SU-DHL-6 (cell line): ENCODE measurements around the gene TMPO.
"Not testable (repeated sequence)": the region's sequence is repeated elsewhere in the genome, so short reads cannot be mapped to it uniquely, and the experiment has no call there.

Source experiments
- H2AFZ ChIP-seq: fragments of 200-600 bp; sonication (generic); 2 replicates; pipeline ENCODE4 v1.6.1; 2014; ENCODE audit warnings: low read depth, mild to moderate bottlenecking, moderate library complexity, mixed read lengths, antibody characterized with exemption, low read length; ENCODE audit not compliant: severe bottlenecking
- H3F3A ChIP-seq: fragments of 200-600 bp; shearing (Covaris generic); 2 replicates; pipeline ENCODE4 v1.6.0; 2016; ENCODE audit warnings: antibody characterized with exemption, mild to moderate bottlenecking; ENCODE audit not compliant: insufficient read depth
- H3K27ac ChIP-seq: fragments of 200-600 bp; sonication (generic); 2 replicates; pipeline ENCODE4 v1.5.1; 2016; ENCODE audit warnings: low read depth, mild to moderate bottlenecking, low read length, moderate library complexity, mixed read lengths
- H3K27me3 ChIP-seq: fragments of 200-600 bp; sonication (generic), shearing (Covaris generic); 2 replicates; pipeline ENCODE4 v1.6.0; 2014; ENCODE audit warnings: mild to moderate bottlenecking, low read length
- H3K36me3 ChIP-seq: fragments of 200-600 bp; sonication (generic); 2 replicates; pipeline ENCODE4 v1.6.1; 2014; ENCODE audit warnings: mild to moderate bottlenecking, low read length, mixed read lengths
- H3K4me2 ChIP-seq: fragments of 300-600, 200-600 bp; shearing (Covaris generic), sonication (generic); 2 replicates; pipeline ENCODE4 v1.6.0; 2014; ENCODE audit warnings: low read length, low read depth, mild to moderate bottlenecking; ENCODE audit not compliant: poor library complexity, severe bottlenecking
- H3K4me3 ChIP-seq: fragments of 200-600 bp; sonication (generic); 2 replicates; pipeline ENCODE4 v1.5.1; 2014; ENCODE audit warnings: antibody characterized with exemption, low read length, mild to moderate bottlenecking, mixed read lengths; ENCODE audit not compliant: insufficient read depth, poor library complexity, severe bottlenecking
- H3K79me2 ChIP-seq: fragments of 200-600 bp; sonication (generic); 2 replicates; pipeline ENCODE4 v1.6.1; 2014; ENCODE audit warnings: mild to moderate bottlenecking, low read length, moderate library complexity; ENCODE audit not compliant: insufficient read depth
- H3K9ac ChIP-seq: fragments of 200-600 bp; sonication (generic); 2 replicates; pipeline ENCODE4 v1.7.0; 2014; ENCODE audit warnings: mild to moderate bottlenecking, low read length
- H3K9me2 ChIP-seq: fragments of 200-600 bp; sonication (generic); replicated peaks from 2 replicates; pipeline ENCODE4 v1.6.1; 2014; ENCODE audit warnings: low read length; ENCODE audit not compliant: insufficient read depth
- H3K9me3 ChIP-seq: fragments of 200-600 bp; sonication (generic); 2 replicates; pipeline ENCODE4 v1.6.1; 2014; ENCODE audit warnings: low read length, mixed read lengths; ENCODE audit not compliant: insufficient read depth
- H4K20me1 ChIP-seq: fragments of 200-600 bp; sonication (generic); 2 replicates; pipeline ENCODE4 v1.6.1; 2014; ENCODE audit warnings: low read depth, mild to moderate bottlenecking, antibody characterized with exemption, low read length, moderate library complexity, mixed read lengths
- EZH2phosphoT487 ChIP-seq: fragments of 200-600 bp; sonication (generic), shearing (Covaris generic); conservative IDR thresholded peaks from 2 replicates; pipeline ENCODE4 v1.6.1; 2018; ENCODE audit warnings: mild to moderate bottlenecking, antibody characterized with exemption, low read length, moderate library complexity, mixed read lengths
- TF ChIP-seq, protein P1 (sequence below): fragments of 200-600 bp; sonication (generic); IDR thresholded peaks from one replicate; pipeline ENCODE4 v1.5.1; 2017; ENCODE audit warnings: antibody characterized with exemption, mild to moderate bottlenecking, low read length, moderate library complexity; ENCODE audit not compliant: insufficient read depth, poor library complexity, severe bottlenecking

Gene TMPO

DNA sequence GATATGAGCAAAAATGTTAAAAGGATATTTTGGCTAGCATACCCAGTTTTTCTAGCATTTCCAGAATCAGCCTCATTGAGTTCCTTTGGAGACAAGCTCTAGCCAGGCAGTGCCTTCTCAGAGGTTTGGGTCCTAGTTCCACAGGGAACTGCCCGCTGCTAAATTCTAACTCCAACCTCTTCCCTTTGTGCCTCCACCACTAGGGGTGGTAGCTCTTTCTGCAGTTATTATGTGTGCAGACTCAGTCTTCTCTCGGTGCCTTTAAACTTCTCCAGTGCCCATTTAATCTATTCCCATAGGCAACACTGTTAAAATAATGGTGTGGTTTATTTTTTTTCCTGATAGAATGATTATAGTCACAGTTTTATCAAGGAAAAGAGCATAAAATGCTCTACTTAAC is 56.6 kb downstream of the TMPO start:
- H4K20me1 ChIP-seq, result no peaks in the 10 kb centered on the region
- no peak overlapping the region for H2AFZ ChIP-seq
- H3K9ac ChIP-seq, result no peak overlapping the region
- no peaks in the 10 kb centered on the region for H3K36me3 ChIP-seq
- no peaks in the 10 kb centered on the region for H3K27me3 ChIP-seq
- no peak overlapping the region for H3K27ac ChIP-seq
- no peak overlapping the region for H3K4me3 ChIP-seq
- no peak overlapping the region for H3K4me2 ChIP-seq
- TF ChIP-seq EZH2phosphoT487, result no peak
- TF ChIP-seq, protein P1, sequence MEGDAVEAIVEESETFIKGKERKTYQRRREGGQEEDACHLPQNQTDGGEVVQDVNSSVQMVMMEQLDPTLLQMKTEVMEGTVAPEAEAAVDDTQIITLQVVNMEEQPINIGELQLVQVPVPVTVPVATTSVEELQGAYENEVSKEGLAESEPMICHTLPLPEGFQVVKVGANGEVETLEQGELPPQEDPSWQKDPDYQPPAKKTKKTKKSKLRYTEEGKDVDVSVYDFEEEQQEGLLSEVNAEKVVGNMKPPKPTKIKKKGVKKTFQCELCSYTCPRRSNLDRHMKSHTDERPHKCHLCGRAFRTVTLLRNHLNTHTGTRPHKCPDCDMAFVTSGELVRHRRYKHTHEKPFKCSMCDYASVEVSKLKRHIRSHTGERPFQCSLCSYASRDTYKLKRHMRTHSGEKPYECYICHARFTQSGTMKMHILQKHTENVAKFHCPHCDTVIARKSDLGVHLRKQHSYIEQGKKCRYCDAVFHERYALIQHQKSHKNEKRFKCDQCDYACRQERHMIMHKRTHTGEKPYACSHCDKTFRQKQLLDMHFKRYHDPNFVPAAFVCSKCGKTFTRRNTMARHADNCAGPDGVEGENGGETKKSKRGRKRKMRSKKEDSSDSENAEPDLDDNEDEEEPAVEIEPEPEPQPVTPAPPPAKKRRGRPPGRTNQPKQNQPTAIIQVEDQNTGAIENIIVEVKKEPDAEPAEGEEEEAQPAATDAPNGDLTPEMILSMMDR, result peak; percentile 18
- H3K9me3 ChIP-seq, result no peaks in the 10 kb centered on the region
- no peaks in the 10 kb centered on the region for H3K79me2 ChIP-seq
- no peaks in the 10 kb centered on the region for H3F3A ChIP-seq
- no peaks in the 10 kb centered on the region for H3K9me2 ChIP-seq

DNA sequence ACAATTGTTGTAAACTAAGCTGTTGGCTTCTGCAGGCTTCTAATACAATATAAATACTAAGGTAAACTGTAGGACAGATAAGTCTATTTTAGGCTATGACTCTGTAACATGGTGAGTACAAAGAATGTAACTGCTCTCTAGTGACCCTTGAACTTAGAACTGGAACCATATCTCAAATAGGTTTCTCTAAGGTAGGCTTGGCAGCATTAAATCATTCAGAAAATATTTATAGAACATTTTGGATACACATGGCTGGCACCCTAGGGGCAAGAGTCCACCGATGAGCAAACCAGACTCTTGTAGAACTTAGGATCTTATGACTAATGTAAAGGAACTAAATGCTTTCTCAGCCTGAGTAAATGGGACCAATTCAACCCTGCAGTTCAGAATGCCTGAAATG is 58.7 kb downstream of the TMPO start:
- H3K9ac ChIP-seq, result no peak overlapping the region

DNA sequence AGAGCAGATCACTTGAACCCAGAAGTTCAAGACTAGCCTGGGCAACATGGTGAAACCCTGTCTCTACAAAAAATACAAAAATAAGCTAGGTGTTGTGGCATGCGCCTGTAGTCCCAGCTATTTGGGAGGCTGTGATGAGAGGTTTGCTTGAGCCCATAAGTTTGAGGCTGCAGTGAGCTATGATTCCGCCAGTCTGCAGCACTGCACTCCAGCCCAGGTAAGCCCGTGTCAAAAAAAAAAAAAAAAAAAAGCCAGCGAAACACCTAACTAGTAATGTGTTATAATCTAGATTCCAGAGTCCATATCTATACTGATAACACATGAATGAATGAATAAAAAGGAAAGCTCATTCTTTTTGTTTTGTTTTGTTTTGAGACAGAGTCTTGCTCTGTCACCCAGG is 59.6 kb downstream of the TMPO start:
- H3K9me3 ChIP-seq, result no peaks in the 10 kb centered on the region
- TF ChIP-seq, protein P1, result no peak
- no peak for TF ChIP-seq EZH2phosphoT487
- H3K4me2 ChIP-seq, result no peak overlapping the region
- no peaks in the 10 kb centered on the region for H4K20me1 ChIP-seq
- H3K36me3 ChIP-seq, result no peaks in the 10 kb centered on the region
- no peak overlapping the region for H3K4me3 ChIP-seq
- H3K79me2 ChIP-seq, result no peaks in the 10 kb centered on the region
- H3K27me3 ChIP-seq, result no peaks in the 10 kb centered on the region
- H3F3A ChIP-seq, result no peaks in the 10 kb centered on the region
- no peak overlapping the region for H2AFZ ChIP-seq
- H3K27ac ChIP-seq, result no peak overlapping the region
- H3K9me2 ChIP-seq, result no peaks in the 10 kb centered on the region
- H3K9ac ChIP-seq, result no peak overlapping the region

More for the DNA sequence above, 58.7 kb downstream of the TMPO start:
- Histone ChIP-seq H4K20me1 (no peaks in the 10 kb centered on the region), H2AFZ (no peak overlapping the region), H3K27ac (no peak overlapping the region), H3K9me3 (no peaks in the 10 kb centered on the region), H3K27me3 (no peaks in the 10 kb centered on the region), H3F3A (no peaks in the 10 kb centered on the region), H3K9me2 (no peaks in the 10 kb centered on the region), H3K36me3 (no peaks in the 10 kb centered on the region), H3K79me2 (no peaks in the 10 kb centered on the region), H3K4me3 (no peak overlapping the region), H3K4me2 (no peak overlapping the region)
- TF ChIP-seq, protein P1, result no peak
- TF ChIP-seq EZH2phosphoT487, result no peak

DNA sequence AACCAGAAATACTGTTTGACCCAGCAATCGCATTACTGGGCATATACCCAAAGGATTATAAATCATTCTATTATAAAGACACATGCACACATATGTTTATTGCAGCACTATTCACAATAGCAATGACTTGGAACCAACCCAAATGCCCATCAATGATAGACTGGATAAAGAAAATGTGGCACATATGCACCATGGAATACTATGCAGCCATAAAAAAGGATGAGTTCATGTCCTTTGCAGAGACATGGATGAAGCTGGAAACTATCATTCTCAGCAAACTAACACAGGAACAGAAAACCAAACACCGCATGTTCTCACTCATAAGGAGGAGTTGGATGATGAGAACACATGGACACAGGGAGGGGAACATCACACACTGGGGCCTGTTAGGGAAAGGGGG is 61.4 kb downstream of the TMPO start:
- H3K4me2 ChIP-seq, H3K36me3 ChIP-seq, H3K27me3 ChIP-seq, H3K9me2 ChIP-seq, H3K9ac ChIP-seq, H3F3A ChIP-seq, H3K27ac ChIP-seq, H3K4me3 ChIP-seq, H2AFZ ChIP-seq, H3K79me2 ChIP-seq, H4K20me1 ChIP-seq, H3K9me3 ChIP-seq: not testable (repeated sequence)
